Activated CD4-positive, alpha-beta T cell treated with anti-CD3 and anti-CD28 coated beads, Interleukin-2, amount 50 U/mL, for 1 hour (primary cell): ENCODE data around the gene EMSY.
"Not testable (repeated sequence)": the region's sequence is repeated elsewhere in the genome, so short reads cannot be mapped to it uniquely, and the experiment has no call there.

Experiments used
- DNase-seq: peaks from one replicate; pipeline ENCODE4 v3.0.0-alpha.2; 2020

Gene EMSY

GRCh38 chr11:76577226-76577920, 132.6 kb downstream of the EMSY start:
- DNase-seq = no peak

GRCh38 chr11:76577921-76578653, 133.3 kb downstream of the EMSY start:
- DNase-seq = no peak

- DNase-seq = no peak
These were observed 133.8 kb downstream of the EMSY start for GRCh38 chr11:76578654-76579055.

GRCh38 chr11:76579056-76579751, 134.4 kb downstream of the EMSY start:
- no peak for DNase-seq

- no peak for DNase-seq
These were observed 134.9 kb downstream of the EMSY start for GRCh38 chr11:76579752-76580151.

- not testable (repeated sequence) for DNase-seq
These were observed 137.7 kb downstream of the EMSY start for GRCh38 chr11:76582471-76582870.

GRCh38 chr11:76587820-76588454, 143.1 kb downstream of the EMSY start:
- no peak for DNase-seq

- no peak for DNase-seq
These were observed 143.9 kb downstream of the EMSY start for GRCh38 chr11:76588455-76589325.

GRCh38 chr11:76589477-76589876, 144.7 kb downstream of the EMSY start:
- DNase-seq = no peak

- no peak for DNase-seq
These were observed 145.4 kb downstream of the EMSY start for GRCh38 chr11:76589964-76590950.

- DNase-seq = no peak
These were observed 146.6 kb downstream of the EMSY start for GRCh38 chr11:76591416-76591815.

- no peak for DNase-seq
These were observed 147.5 kb downstream of the EMSY start for GRCh38 chr11:76592025-76592914.

- no peak for DNase-seq
These were observed 148.1 kb downstream of the EMSY start for GRCh38 chr11:76592961-76593360.

GRCh38 chr11:76595091-76595490, 150.3 kb downstream of the EMSY start:
- not testable (repeated sequence) for DNase-seq

GRCh38 chr11:76596652-76597051, 151.8 kb downstream of the EMSY start:
- no peak for DNase-seq

GRCh38 chr11:76597533-76598425, 153.0 kb downstream of the EMSY start:
- DNase-seq = no peak

- no peak for DNase-seq
These were observed 153.6 kb downstream of the EMSY start for GRCh38 chr11:76598426-76598839.

GRCh38 chr11:76599041-76600013, 154.5 kb downstream of the EMSY start:
- no peak for DNase-seq
